ENCODE results near the gene SECISBP2.

SECISBP2 gene

DNA sequence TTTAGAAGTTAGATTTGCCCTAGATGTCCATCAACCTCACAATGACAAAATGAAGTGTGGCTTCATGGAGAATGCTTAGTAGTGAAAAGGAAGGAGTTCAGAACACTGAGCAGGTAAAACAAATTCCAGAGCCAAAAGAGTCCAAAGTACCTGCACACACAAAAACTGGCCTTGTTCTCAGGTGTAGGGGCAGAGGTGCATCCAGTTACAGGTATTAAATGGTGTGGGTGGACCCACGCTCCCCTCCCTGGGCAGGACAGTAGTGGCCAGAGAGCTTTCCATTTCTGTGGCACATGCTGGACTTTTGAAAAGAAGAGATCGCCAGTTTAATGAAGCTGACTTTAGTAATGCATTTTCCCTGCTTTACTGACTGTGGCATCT lies 47.2 kb downstream of the SECISBP2 start:
- DNase-seq, result no peak
- peaks cover 12% of the 10 kb centered on the region for H3K36me3 Mint-ChIP-seq (ENCODE audit: low read depth)
- TF ChIP-seq, protein P1, sequence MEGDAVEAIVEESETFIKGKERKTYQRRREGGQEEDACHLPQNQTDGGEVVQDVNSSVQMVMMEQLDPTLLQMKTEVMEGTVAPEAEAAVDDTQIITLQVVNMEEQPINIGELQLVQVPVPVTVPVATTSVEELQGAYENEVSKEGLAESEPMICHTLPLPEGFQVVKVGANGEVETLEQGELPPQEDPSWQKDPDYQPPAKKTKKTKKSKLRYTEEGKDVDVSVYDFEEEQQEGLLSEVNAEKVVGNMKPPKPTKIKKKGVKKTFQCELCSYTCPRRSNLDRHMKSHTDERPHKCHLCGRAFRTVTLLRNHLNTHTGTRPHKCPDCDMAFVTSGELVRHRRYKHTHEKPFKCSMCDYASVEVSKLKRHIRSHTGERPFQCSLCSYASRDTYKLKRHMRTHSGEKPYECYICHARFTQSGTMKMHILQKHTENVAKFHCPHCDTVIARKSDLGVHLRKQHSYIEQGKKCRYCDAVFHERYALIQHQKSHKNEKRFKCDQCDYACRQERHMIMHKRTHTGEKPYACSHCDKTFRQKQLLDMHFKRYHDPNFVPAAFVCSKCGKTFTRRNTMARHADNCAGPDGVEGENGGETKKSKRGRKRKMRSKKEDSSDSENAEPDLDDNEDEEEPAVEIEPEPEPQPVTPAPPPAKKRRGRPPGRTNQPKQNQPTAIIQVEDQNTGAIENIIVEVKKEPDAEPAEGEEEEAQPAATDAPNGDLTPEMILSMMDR (IDR thresholded peaks at IDR 0.05), result no peak
- H3K9me3 Mint-ChIP-seq, result no peaks in the 10 kb centered on the region
- peaks cover 8% of the 10 kb centered on the region for H3K4me1 Mint-ChIP-seq
- H3K27ac Mint-ChIP-seq, result no peak overlapping the region
- no peak overlapping the region for H3K4me3 Mint-ChIP-seq
- H3K27me3 Mint-ChIP-seq (ENCODE audit: low read depth, poor library complexity), result no peaks in the 10 kb centered on the region

DNA sequence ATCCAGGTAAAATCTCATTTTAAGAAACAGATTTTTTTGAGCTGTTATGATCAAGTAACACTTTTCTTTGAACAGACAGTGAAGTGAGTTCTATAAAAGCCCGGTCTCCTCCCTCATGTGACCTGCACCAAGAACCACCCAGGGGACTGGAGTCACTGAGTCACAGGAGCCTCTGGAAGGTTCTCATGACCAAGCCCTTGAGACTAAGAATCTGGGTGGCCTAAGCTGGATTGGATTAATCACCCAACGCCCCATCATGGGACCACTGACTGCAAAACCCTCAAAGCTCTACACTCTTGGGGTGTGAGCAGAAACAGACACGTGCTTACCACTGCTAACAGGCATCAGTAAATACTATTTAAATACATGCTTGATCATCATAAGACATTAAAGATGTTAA lies 48.4 kb downstream of the SECISBP2 start:
- Mint-ChIP-seq H3K4me1 (peaks cover 8% of the 10 kb centered on the region), H3K4me3 (no peak overlapping the region), H3K27me3 (ENCODE audit: low read depth, poor library complexity) (no peaks in the 10 kb centered on the region), H3K36me3 (ENCODE audit: low read depth) (peaks cover under 1% of the 10 kb centered on the region), H3K9me3 (no peaks in the 10 kb centered on the region), H3K27ac (no peak overlapping the region)
- TF ChIP-seq, protein P1 (IDR thresholded peaks at IDR 0.05), result no peak
- DNase-seq, result no peak

DNA sequence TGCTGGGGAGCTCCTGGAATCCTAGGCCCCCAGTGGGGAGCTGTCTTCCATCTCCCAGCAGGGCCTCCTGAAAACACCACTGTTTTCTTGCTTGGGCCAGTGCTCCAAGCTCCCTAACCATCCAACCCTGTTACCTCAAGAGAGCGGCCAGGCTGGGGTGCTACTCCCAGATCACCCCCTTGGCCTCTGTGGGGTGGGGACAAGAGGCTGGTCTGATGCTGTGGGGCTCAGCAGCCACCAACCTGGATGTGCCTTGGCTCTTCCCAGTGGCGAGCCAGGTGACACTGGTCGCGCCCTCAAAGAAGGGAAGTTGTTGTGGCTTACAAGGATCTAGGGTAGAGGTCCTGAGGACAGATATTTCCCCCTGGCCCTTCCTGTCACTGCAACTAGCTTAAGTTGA lies 49.0 kb downstream of the SECISBP2 start:
- H3K36me3 Mint-ChIP-seq (ENCODE audit: low read depth), result no peaks in the 10 kb centered on the region
- H3K27ac Mint-ChIP-seq, result no peak overlapping the region
- no peaks in the 10 kb centered on the region for H3K27me3 Mint-ChIP-seq (ENCODE audit: low read depth, poor library complexity)
- H3K4me3 Mint-ChIP-seq, result no peak overlapping the region
- H3K4me1 Mint-ChIP-seq, result peaks cover 8% of the 10 kb centered on the region
- no peak for DNase-seq
- TF ChIP-seq, protein P1 (IDR thresholded peaks at IDR 0.05), result no peak
- no peaks in the 10 kb centered on the region for H3K9me3 Mint-ChIP-seq

DNA sequence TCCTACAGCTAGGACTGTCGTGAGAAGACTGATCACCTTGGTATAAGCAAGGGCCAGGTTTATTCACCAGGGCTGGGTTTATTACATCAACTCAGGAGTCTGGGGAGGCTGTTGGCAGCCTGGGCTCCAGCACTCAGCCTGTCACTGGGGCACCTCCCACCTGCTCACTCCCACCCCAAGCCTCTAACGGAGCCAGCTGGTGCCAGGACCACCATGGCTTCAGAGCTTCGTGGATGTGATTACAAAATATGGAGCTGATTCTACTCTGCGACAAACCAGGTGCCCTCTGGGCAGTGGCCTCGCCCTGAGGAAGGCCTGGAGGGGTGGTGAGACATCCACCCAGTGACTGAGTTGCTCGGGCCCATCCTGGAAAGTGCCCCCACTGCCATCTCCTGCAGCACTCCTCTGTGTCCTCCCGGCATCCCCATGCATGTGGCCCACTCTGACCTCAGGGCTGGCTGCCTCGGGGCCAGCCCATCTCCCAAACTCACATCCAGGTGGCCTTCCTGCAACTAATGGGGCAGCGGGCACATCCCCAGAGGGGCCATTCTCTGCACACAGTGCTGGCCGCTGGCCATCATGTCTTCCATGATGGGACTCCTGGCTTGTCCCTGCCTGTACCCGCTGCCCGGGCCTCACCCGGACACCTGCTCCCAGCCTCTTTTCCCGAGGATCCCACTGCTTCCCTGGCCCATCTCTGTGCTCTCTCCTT lies 49.6 kb downstream of the SECISBP2 start:
- no peak for DNase-seq
- H3K36me3 Mint-ChIP-seq (ENCODE audit: low read depth), result no peaks in the 10 kb centered on the region
- H3K27me3 Mint-ChIP-seq (ENCODE audit: low read depth, poor library complexity), result no peaks in the 10 kb centered on the region

DNA sequence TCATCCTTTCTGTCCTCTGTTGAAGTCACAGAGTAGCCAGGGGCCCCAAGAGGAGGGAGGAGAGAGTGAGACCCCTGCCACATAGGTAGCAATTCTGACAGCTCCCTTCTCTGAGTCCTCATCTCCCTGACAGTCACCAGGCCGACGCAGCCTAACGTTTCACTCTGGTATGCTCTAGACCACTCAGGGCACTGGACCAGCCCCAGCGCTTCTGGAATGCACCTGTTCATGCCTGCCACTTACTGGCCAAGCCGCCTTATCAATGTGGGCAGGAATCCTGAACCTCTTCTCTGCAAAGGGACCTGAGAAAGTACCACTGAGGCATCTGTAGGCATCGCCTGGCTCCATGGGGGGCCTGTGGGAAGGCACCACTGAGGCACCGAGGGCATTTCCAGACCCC lies 50.2 kb downstream of the SECISBP2 start:
- Mint-ChIP-seq H3K27ac (no peak overlapping the region), H3K27me3 (ENCODE audit: low read depth, poor library complexity) (no peaks in the 10 kb centered on the region), H3K4me3 (no peak overlapping the region), H3K9me3 (no peaks in the 10 kb centered on the region), H3K4me1 (peaks cover 8% of the 10 kb centered on the region), H3K36me3 (ENCODE audit: low read depth) (no peaks in the 10 kb centered on the region)
- TF ChIP-seq, protein P1 (IDR thresholded peaks at IDR 0.05), result no peak
- no peak for DNase-seq

More for the DNA sequence above, 49.6 kb downstream of the SECISBP2 start:
- Mint-ChIP-seq H3K4me3 (no peak overlapping the region), H3K4me1 (peaks cover 8% of the 10 kb centered on the region), H3K27ac (no peak overlapping the region), H3K9me3 (no peaks in the 10 kb centered on the region)
- TF ChIP-seq, protein P1 (IDR thresholded peaks at IDR 0.05), result no peak

DNA sequence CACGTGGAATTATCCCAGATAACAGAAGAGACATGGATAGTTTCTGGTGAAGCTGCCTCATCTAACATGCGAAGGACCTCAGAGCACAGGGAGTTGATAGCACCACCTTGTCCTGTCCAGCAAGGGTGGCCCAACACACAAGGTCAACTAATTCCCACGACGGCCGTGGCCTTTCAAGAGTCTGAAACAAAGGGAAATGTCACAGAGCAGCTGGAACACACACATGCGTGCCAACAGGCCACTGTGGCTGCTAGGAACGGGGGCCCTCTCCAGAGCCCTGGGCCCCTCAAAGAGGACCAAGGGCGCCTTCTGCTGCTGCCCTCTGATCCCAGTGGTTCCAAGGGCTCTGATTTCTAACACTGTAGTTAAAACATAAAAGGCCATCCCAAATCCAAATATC lies 50.7 kb downstream of the SECISBP2 start:
- DNase-seq, result no peak
- TF ChIP-seq, protein P1 (IDR thresholded peaks at IDR 0.05), result no peak
- no peaks in the 10 kb centered on the region for H3K9me3 Mint-ChIP-seq
- no peaks in the 10 kb centered on the region for H3K27me3 Mint-ChIP-seq (ENCODE audit: low read depth, poor library complexity)
- H3K4me1 Mint-ChIP-seq, result peaks cover 8% of the 10 kb centered on the region
- H3K27ac Mint-ChIP-seq, result no peak overlapping the region
- H3K4me3 Mint-ChIP-seq, result no peak overlapping the region
- H3K36me3 Mint-ChIP-seq (ENCODE audit: low read depth), result no peaks in the 10 kb centered on the region

Data from nephron progenitor cell (in vitro differentiated cells).